Left kidney (tissue), 8 donors: ENCODE results near the gene CD81. TPM values are rescaled to one million over a fixed set of nuclear protein-coding genes. Genes with fewer than 3 reads are reported as not detected.
"Not testable (repeated sequence)": the region's sequence is repeated elsewhere in the genome, so short reads cannot be mapped to it uniquely, and the experiment has no call there.

Experiments used
- DNase-seq: peaks from one replicate; pipeline ENCODE4 v3.0.0-alpha.2; 2013
- long read RNA-seq, 8 donors: transcript quantifications; one replicate each; lab custom pipeline, GENCODE V29; 2026
- polyA plus RNA-seq: library from polyadenylated mRNA; unstranded; fragments of 120-200 nt; gene quantifications from one replicate; pipeline ENCODE4 v1.2.1, GENCODE V29; 2013; ENCODE audit not compliant: insufficient read length

CD81 gene, protein sequence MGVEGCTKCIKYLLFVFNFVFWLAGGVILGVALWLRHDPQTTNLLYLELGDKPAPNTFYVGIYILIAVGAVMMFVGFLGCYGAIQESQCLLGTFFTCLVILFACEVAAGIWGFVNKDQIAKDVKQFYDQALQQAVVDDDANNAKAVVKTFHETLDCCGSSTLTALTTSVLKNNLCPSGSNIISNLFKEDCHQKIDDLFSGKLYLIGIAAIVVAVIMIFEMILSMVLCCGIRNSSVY
- polyA plus RNA-seq = 485 TPM
- long read RNA-seq, donor 1, transcript CD81-206 (2 exons, 898 nt) = minor isoform, 7 of 766 reads
- long read RNA-seq, donor 1, transcript CD81-204 (5 exons, 940 nt) = minor isoform, 13 of 766 reads
- long read RNA-seq, donor 1, transcript CD81-201 (8 exons, 1,520 nt) = major isoform, 508 of 766 reads
- long read RNA-seq, donor 1, transcript CD81-207 (6 exons, 890 nt) = minor isoform, 5 of 766 reads
- long read RNA-seq, donor 1, partial matches to known transcripts = 203 of 766 reads
- long read RNA-seq, donor 1, other reads (novel, unspliced or antisense) = 29 of 766 reads
- long read RNA-seq, donor 2, transcript CD81-201 (8 exons, 1,520 nt) = major isoform, 365 of 590 reads
- long read RNA-seq, donor 2, transcript CD81-204 (5 exons, 940 nt) = minor isoform, 25 of 590 reads
- long read RNA-seq, donor 2, partial matches to known transcripts = 168 of 590 reads
- long read RNA-seq, donor 2, other reads (novel, unspliced or antisense) = 27 of 590 reads
- long read RNA-seq, donor 3, transcript CD81-204 (5 exons, 940 nt) = minor isoform, 23 of 509 reads
- long read RNA-seq, donor 3, transcript CD81-201 (8 exons, 1,520 nt) = major isoform, 288 of 509 reads
- long read RNA-seq, donor 3, transcript CD81-207 (6 exons, 890 nt) = minor isoform, 6 of 509 reads
- long read RNA-seq, donor 3, transcript CD81-206 (2 exons, 898 nt) = minor isoform, 5 of 509 reads
- long read RNA-seq, donor 3, partial matches to known transcripts = 168 of 509 reads
- long read RNA-seq, donor 3, other reads (novel, unspliced or antisense) = 17 of 509 reads
- long read RNA-seq, donor 4, transcript CD81-201 (8 exons, 1,520 nt) = major isoform, 9 of 65 reads
- long read RNA-seq, donor 4, partial matches to known transcripts = 53 of 65 reads
- long read RNA-seq, donor 4, other reads (novel, unspliced or antisense) = 0 of 65 reads
- long read RNA-seq, donor 5, transcript CD81-206 (2 exons, 898 nt) = minor isoform, 7 of 674 reads
- long read RNA-seq, donor 5, transcript CD81-207 (6 exons, 890 nt) = minor isoform, 11 of 674 reads
- long read RNA-seq, donor 5, transcript CD81-204 (5 exons, 940 nt) = minor isoform, 18 of 674 reads
- long read RNA-seq, donor 5, transcript CD81-201 (8 exons, 1,520 nt) = major isoform, 410 of 674 reads
- long read RNA-seq, donor 5, partial matches to known transcripts = 200 of 674 reads
- long read RNA-seq, donor 5, other reads (novel, unspliced or antisense) = 24 of 674 reads
- long read RNA-seq, donor 6, transcript CD81-201 (8 exons, 1,520 nt) = major isoform, 391 of 571 reads
- long read RNA-seq, donor 6, transcript CD81-207 (6 exons, 890 nt) = minor isoform, 6 of 571 reads
- long read RNA-seq, donor 6, partial matches to known transcripts = 140 of 571 reads
- long read RNA-seq, donor 6, other reads (novel, unspliced or antisense) = 27 of 571 reads
- long read RNA-seq, donor 7, transcript CD81-204 (5 exons, 940 nt) = minor isoform, 14 of 573 reads
- long read RNA-seq, donor 7, transcript CD81-207 (6 exons, 890 nt) = minor isoform, 6 of 573 reads
- long read RNA-seq, donor 7, transcript CD81-201 (8 exons, 1,520 nt) = major isoform, 479 of 573 reads
- long read RNA-seq, donor 7, partial matches to known transcripts = 31 of 573 reads
- long read RNA-seq, donor 7, other reads (novel, unspliced or antisense) = 40 of 573 reads
- long read RNA-seq, donor 8, full-length matches to known transcripts = 179 of 238 reads
- long read RNA-seq, donor 8, partial matches to known transcripts = 51 of 238 reads
- long read RNA-seq, donor 8, other reads (novel, unspliced or antisense) = 8 of 238 reads

DNA sequence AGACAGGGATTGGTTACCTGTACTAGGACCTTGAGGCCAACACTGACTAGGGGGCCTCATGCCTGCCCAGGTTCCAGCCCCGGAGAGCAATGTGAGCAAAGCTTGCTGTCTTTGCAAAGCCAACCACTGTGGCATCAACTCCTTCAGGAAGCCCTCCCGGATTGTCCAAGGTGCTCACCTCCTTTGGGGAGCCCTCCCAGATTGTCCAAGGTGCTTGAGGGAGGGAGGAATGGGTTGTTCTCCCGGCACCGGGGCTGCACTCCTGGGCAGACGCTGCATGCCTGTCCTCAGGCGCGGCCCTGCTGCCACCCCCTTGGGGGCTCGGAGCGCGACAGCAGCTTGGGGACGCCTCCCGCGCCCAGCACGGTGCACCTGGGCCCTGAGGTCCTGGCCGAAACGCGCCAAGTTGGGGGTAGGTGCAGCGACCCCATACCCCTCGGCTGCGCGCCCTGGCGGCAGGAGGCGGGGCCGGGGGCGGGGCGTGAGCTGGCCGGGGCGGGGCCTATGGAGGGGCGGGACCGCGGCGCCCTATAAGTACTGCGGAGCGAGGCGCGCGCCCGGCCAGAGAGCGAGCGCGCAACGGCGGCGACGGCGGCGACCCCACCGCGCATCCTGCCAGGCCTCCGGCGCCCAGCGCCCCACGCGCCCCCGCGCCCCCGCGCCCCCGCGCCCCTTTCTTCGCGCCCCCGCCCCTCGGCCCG is at the start of gene CD81:
TSS of gene CD81 (plus strand) at position 560 of the 701 bp plus-strand sequence. CDS start 240 bp downstream, outside the sequence.
- no peak for DNase-seq

DNA sequence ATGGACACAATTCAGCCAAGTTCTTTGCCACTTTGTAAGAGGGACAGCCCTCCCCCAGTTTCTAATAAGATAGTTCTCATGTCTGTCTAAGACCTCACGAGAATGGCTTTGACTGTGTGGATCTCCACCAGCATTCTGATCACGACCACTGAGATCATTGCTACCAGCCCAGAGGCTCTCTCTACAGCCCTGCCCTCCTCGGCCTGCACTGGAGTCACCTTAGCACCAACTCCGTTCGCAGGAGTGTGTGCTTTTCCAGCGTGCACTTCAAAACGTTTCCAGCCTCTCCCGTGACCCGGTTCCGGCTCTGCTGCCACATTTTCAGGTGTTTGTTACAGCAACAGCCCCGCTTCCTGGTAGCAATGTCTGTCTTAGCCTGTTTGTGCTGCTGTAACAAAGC is 49.1 kb upstream of the CD81 start:
- DNase-seq = no peak

DNA sequence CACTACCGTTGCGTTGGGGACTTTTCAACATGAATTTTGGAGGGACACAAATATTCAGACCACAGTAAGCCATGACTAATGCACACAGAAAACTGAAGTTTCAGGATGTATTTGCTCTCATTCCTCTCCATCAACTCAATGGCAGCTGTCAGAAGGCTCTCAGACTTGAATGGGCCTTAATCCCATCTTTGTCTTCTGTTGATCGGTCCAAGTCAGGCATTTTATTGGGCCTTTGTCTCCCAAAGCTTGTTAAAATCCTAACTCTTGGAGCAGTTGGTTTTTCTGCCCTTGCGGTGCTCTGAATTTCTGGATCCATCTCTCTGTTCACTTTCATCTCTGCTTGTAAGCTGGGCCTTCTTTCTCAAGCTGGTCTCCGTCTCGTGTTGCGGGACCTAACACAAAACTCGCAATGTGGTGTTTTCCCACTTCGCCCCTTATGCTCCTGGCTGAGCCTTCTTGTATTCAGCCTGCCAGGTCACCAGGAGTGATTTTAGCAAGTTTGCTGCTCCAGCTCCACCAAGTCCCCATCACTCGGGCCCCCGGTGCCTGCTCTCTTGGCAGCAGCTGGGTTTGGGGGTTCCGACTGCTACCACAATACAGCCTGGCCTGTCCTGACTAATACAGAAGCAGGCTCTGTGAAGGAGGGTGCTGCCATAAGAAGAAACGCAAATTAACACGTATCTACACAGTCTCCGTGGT is 48.3 kb upstream of the CD81 start:
- no peak for DNase-seq

DNA sequence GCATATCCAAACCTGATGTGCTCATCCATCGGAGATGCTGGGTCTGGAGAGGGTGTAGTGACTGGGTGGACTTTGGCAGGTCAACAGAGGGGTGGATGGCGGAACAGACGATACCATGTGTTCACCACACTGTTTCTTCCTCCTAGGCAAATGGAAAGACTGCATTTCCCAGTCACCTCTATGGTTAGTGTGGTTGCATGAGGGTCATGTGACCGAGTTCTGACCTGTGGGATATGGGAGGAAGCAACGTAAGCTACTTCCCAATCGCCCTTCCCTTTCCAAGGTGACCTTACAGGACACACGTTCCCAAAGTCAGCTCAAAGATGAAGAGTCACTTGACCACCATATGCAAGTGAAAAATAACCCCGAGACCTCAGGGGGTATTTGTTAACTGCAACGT is 47.6 kb upstream of the CD81 start:
- no peak for DNase-seq

DNA sequence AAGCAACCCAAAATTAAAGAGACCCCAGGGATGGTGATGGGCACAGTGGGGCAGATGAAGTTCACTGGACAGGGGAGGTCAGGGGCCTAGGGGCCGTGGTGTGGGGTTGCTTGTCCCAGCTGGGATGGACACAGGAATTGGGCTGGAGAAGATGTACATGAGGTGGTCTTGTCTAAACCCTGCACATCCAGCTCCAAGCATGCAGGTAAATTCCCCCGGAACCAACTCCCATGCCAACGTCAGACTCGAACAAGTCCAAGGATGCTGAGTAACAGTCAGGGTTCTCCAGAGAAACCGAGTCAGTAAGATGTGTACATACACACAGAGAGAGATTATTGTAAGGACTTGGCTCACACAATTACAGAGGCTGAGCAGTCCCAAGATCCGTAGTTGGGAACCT is 46.4 kb upstream of the CD81 start:
- no peak for DNase-seq

DNA sequence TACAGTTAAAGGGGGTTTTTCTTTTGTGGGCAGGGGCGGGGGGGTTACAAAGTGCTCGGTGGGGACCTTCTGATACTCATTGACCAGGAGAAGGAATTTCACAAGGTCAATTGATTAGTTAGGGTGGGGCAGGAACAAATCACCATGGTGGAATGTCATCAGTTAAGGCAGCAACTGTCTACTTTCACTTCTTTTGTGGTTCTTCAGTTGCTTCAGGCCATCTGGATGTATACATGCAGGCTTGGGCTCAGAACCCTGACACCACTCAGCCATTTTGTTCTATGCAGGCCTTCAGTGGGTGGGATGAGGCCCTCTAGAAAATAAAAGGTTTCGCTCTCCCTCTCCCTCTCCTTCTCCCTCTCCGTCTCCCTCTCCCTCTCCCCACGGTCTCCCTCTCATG is 45.7 kb upstream of the CD81 start:
- DNase-seq = no peak

DNA sequence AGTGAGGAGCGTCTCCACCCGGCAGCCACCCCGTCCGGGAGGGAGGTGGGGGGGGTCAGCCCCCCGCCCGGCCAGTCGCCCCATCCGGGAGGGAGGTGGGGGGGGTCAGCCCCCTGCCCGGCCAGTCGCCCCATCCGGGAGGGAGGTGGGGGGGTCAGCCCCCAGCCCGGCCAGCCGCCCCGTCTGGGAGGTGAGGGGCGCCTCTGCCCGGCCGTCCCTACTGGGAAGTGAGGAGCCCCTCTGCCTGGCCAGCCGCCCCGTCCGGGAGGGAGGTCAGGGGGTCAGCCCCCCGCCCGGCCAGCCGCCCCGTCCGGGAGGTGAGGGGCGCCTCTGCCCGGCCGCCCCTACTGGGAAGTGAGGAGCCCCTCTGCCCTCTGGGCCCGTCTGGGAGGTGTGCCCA is 44.5 kb upstream of the CD81 start:
- not testable (repeated sequence) for DNase-seq

DNA sequence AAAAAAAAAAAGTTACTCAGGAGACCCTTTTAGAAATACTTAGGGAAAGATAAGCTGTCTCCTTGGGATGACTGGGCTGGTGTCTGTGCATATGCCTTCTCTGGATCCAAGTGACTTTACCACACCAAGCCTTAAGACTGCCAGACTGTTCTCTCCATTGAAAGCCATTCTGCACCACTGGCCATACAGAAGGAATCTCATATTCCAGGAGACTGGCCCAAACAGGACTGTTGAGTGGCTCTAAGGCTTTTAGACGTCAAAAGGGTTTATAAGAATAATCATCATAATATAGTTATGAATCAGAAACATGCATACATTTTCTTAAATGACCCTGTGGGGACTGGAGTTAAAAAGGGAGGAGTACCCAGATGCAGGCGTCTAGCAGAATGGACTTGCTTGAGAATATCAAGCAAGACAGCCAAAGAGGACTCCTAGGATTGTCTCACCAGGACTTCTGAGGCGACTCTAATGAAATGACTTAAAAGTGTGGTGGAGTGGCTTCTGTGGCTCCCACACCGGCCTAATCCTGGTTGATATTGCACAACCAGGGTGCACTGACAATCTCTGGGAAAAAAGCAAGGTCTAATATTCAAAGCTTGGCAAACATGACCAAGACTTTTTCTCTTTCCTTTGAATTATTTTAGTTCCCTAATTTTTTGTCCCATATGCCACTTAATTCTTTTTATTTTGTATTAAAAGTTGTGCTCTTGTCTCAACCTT is 43.5 kb upstream of the CD81 start:
- DNase-seq = not testable (repeated sequence)

DNA sequence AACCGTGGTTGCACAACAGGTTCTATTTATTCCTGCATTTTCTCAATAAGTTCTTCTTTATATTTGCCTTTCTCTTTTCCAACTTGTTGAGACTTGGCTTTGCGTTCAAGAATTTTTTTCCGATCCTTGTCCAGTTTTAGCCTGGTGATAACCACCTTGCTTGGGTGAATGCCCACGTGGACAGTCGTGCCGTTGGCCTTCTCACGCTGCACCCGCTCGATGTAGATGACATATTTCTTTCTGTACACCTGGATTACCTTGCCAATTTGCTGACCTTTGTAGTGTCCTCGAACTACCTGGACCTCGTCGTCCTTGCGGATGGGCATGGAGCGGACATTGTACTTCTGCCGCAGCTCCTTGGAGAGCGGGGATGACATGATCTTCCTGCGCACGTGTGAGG is 41.8 kb upstream of the CD81 start:
- DNase-seq = not testable (repeated sequence)

DNA sequence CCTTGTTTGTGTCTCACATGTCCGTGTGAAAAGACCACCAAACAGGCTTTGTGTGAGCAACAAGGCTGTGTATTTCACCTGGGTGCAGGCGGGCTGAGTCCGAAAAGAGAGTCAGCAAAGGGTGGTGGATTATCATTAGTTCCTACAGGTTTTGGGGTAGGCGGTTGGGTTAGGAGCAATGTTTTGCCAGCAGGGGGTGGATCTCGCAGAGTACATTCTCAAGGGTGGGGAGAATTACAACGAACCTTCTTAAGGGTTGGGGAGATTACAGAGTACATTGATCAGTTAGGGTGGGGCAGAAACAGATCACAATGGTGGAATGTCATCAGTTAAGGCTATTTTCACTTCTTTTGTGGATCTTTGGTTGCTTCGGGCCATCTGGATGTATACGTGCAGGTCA is 38.4 kb upstream of the CD81 start:
- DNase-seq = not testable (repeated sequence)

DNA sequence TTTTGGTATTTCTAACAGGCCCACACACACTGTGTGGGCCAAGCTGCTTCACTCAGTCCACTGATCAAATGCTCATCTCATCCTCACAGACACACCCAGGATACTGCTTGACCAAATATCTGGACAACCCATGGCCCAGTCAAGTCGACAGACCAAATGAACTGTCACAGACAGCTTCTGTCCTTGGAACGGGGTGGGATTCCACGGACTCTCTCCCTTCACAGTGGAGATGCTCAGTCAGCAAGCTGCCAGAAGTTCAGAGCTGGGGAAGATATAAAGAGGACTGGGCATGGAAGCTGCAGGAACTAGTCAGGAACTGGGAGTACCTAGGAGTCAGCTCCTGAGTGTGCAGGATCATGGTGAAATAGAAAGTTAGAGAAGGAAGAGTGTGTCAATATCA is 34.6 kb upstream of the CD81 start:
- no peak for DNase-seq

DNA sequence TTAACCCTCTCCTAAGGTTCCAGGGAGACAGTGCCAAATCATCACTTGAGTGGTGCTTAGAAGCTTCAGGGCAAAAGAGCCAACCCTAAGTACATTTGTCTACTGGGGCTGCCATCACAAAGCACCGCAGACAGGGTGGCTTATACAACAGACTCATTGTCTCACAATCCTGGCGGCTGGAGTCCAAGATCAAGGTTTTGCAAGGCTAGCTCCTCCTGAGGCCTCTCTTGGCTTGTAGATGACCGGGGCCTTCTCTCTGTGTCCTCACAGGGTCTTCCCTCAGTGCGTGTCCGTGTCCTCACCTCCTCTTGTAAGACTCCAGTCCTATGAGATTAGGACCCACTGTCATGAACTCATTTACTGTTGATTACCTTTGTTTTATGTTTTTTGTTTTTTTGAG is 34.1 kb upstream of the CD81 start:
- no peak for DNase-seq

DNA sequence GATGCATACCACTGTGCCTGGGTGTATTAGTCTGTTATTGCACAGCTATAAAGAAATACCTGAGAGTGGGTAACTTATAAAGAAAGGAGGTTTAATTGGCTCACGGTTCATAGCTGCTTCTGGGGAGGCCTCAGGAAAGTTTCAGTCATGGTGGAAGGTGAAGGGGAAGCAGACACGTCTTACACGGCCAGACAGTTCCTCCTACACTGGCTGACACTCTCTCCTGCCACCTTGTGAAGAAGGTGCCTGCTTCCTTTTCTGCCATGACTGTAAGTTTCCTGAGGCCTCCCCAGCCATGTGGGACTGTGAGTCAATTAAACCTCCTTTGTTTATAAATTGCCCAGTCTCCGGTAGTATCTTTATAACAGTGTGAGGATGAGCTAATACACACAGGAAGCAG is 33.6 kb upstream of the CD81 start:
- DNase-seq = no peak

DNA sequence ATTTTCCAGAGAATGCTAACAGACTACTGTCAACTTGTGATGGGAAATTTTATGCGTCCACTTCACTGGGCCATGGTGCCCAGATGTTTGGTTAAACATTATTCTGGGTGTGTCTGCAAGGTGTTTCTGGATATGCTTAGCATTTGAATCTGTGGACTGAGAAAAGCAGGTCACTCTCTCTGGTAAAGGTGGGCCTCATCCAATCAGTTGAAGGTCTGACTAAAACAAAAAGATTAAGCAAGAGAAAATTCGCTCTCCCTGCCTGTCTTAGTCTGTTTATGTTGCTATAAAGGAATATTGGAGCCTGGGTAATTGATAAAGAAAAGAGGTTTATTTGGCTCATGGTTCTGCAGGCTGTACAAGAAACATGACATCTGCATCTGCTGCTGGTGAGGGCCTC is 32.1 kb upstream of the CD81 start:
- no peak for DNase-seq

DNA sequence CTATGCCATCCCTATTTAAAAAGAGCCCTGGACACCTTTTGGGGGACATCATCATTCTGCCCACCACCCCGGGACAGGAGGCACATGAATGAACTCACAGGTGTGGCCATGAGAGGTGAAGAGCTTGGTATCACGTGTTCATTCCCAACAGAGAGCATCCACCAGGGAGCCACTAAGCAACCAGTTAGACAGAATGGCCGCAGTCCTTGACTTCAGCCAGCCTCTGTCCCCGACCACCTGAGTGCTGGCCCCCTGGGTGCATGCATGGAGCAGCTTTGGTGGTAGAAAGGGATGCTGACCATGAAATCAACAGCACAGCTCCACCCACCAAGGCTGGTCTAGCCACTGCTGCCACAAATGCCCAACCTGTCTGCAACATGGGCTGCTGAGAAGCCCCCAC is 31.1 kb upstream of the CD81 start:
- DNase-seq = no peak

DNA sequence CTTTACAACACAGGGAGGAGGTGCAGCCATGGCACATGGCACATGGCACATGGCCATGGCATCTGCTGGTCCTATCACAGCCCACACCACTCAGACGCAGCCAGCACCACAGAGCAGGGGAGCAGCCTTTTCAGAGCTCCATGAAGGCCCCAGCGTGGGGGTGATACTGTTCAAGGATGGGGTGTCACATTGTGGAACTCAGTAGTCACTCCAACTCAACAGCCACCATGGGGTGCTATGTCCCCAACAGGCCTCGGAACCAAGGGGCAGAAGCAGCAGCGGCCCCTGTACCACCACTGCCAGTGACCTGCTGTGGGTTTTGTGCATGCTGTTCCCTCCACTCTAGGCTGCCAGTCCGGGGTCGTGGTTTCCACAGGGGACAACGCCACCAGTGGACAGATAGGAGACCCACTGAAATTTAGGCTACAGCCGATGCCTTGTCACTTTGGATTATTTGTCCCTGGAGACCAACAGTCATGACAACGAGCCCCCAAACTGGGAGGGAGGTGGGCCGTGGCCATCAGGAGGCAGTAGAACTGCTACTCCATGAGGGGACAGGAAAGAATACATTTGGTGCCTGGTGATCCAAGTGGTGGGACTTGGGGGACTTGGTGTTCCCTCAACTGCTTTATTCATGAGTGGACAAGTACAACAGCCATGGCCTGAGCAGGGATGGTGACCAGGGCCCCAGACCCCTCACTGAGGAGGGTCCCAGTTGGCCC is 30.4 kb upstream of the CD81 start:
- no peak for DNase-seq

DNA sequence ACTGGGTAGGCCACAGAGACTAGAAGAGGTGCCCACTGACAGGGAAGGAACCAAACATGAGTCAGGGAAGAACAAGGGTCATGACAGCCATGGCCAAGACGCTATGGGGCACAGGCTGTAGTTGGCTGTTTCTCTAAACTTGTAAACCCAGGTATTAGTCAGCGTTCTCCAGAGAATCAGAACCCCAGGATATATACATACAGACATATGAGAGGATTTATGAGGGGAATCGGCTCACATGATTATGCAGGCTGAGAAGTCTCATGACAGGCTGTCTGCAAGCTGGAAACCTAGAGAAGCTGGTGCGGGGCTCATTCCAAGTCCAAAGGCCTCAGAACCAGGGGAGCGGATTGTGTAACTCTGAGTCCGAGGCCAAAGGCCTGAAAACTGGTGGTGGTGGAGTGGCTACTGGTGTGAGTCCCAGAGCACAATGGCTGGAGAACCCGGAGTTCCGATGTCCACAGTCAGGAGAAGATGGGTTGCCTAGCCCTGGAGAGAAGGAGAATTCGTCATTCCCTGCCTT is 29.7 kb upstream of the CD81 start:
- DNase-seq = no peak

DNA sequence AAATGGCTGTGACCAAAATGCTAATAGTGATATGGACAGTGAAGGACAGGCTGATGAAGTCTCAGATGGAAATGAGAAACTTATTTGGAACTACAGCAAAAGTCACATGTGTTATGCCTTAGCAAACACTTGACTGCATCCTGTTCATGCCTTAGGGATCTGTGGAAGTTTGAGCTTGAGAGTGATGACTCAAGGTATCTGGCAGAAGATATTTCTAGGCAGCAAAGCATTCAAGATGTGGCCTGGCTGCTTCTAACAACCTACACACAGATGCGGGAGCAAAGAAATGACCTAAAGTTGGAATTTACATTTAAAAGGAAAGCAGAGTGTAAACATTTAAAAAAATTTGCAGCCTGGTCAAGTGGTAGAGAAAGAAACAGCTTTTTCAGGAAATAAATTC is 28.1 kb upstream of the CD81 start:
- no peak for DNase-seq
